GM19025 (cell line): ENCODE data around the gene EMD.
A peak's percentile ranks its signal among the peaks of the same experiment; 100 is the strongest.

Experiments
- ATAC-seq: cut with Tn5 transposase; IDR thresholded peaks from one replicate; pipeline ENCODE4 v1.9.1; 2021; ENCODE audit warnings: mild to moderate bottlenecking, low read depth, moderate library complexity; ENCODE audit not compliant: unreplicated experiment

The EMD gene

GRCh38 chrX:154355094-154355775 lies 23.9 kb upstream of the EMD start:
- ATAC-seq, result no peak

- ATAC-seq, result no peak
Observed at GRCh38 chrX:154355776-154356140, 23.3 kb upstream of the EMD start.

GRCh38 chrX:154356596-154356995 lies 22.5 kb upstream of the EMD start:
- no peak for ATAC-seq

- ATAC-seq, result no peak
Observed at GRCh38 chrX:154357205-154357604, 21.9 kb upstream of the EMD start.

GRCh38 chrX:154358011-154358410 lies 21.1 kb upstream of the EMD start:
- ATAC-seq, result no peak

GRCh38 chrX:154358829-154359228 lies 20.3 kb upstream of the EMD start:
- no peak for ATAC-seq

- ATAC-seq, result no peak
Observed at GRCh38 chrX:154359362-154360154, 19.5 kb upstream of the EMD start.

GRCh38 chrX:154360155-154360713 lies 18.9 kb upstream of the EMD start:
- no peak for ATAC-seq

- ATAC-seq, result no peak
Observed at GRCh38 chrX:154362085-154362742, 16.9 kb upstream of the EMD start.

GRCh38 chrX:154363706-154364439 lies 15.2 kb upstream of the EMD start:
- ATAC-seq, result no peak

GRCh38 chrX:154365052-154365600 lies 14.0 kb upstream of the EMD start:
- no peak for ATAC-seq

- ATAC-seq, result no peak
Observed at GRCh38 chrX:154365997-154366665, 13.0 kb upstream of the EMD start.

- no peak for ATAC-seq
Observed at GRCh38 chrX:154366666-154367055, 12.4 kb upstream of the EMD start.

GRCh38 chrX:154367474-154368308 lies 11.4 kb upstream of the EMD start:
- ATAC-seq, result no peak

GRCh38 chrX:154368630-154369448 lies 10.3 kb upstream of the EMD start:
- peak; percentile 32 for ATAC-seq

- ATAC-seq, result no peak
Observed at GRCh38 chrX:154369449-154370299, 9.4 kb upstream of the EMD start.
